GM21367 (cell line): Measurements from ENCODE around the gene FGF14.

Experiments
- ATAC-seq: cut with Tn5 transposase; IDR thresholded peaks from one replicate; pipeline ENCODE4 v1.9.1; 2021; ENCODE audit not compliant: unreplicated experiment

FGF14 gene

GRCh38 chr13:102000764-102001163 is 401.1 kb downstream of the FGF14 start:
- ATAC-seq: no peak

GRCh38 chr13:101998129-101998528 is 403.7 kb downstream of the FGF14 start:
- ATAC-seq: no peak

DNA sequence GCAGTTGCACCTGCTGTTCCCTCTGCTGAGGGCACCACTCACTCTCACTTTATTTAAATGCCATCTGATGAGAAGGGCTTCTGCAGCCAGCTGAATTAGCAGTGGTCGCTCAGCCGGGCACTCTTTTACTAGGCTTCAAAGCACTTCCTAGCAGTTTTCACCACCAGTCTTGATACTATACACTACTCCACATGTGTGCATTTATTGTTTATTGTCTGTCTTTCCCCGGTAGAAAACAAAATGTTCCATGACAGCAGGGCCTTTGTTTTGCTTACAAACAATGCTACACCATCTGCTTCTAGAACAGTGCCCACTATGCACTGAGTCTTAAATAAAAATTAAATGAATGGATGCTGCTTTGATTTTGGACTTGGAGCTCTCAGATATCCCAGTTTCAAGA is 404.9 kb downstream of the FGF14 start:
- no peak for ATAC-seq

DNA sequence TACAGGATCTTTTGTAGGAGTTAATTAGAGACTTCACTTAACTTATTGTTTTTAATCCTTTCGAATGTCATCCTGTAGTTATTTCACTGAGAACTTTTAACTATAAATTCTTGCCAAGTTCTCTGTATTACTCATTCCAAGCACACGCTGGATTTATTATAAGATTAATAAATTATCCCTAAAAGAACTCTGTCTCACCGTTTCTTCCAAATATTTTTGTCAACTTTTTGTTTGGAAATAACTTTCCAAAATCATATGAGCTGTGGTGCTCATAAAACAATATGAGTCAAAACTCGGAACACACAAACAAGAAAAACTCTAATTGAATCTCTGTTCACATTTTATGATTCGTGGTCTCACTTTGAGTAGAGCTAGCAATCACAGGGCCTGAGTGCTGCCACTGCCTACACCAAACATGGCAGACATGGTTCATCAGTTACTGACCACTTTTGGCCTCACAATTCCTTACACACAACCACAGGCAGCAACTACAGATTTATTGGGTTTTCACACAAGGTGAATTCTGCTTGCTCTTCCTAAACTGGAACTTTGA is 412.0 kb downstream of the FGF14 start:
- ATAC-seq: no peak

DNA sequence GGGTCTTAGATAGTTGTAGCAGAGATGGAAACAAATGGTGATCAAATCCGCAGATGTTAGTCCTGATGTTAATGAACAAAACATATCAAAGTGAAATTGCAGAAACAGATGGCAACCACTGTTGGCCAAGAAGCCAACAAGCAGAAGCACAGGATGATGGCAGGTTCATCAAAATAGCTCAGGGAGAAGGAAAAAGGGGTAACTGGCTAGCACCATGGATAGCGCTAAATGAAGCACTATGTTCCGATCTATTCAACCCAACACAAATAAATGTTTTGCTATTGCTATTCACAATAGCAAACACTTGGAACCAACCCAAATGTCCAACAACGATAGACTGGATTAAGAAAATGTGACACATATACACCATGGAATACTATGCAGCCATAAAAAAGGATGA is 413.7 kb downstream of the FGF14 start:
- ATAC-seq: no peak

DNA sequence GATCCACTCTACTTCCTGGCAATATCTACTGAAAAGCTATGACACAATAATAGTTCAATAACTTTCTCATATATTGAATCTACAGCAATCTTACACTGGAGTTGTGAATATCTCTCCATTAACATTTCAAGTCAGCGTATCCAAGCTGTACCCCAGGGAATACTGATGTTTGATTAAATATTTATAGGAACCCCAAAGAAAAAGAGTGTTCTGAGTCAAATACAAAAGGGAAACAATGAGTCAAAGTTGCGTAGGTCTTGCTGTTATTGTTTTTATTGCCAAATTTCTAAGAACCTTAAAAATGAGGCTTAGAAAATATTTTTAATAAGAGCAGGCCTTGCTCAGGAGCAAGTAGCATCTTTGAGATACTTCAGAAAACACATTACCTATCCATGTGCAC is 415.5 kb downstream of the FGF14 start:
- no peak for ATAC-seq

DNA sequence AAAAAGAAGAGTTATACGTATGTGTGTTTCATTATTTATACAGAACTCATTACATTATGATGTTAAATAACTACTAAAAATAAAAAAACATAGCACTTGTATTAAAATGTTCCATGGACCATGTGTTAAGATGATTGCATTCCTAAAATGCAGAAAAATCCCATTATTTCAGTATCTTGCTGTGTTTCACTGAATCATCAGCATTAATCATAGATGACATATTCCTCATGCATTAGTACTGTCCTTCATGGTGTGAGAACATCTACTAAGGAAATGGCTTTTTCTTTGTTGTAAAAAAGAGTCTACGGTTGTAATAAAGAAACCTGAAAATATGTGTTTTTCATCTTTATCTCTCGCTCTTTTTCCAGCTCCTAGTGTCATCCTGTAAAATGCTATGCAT is 416.5 kb downstream of the FGF14 start:
- no peak for ATAC-seq

GRCh38 chr13:101982903-101983302 is 418.9 kb downstream of the FGF14 start:
- no peak for ATAC-seq

GRCh38 chr13:101979825-101980224 is 422.0 kb downstream of the FGF14 start:
- ATAC-seq: no peak

GRCh38 chr13:101978552-101979315 is 423.1 kb downstream of the FGF14 start:
- no peak for ATAC-seq

DNA sequence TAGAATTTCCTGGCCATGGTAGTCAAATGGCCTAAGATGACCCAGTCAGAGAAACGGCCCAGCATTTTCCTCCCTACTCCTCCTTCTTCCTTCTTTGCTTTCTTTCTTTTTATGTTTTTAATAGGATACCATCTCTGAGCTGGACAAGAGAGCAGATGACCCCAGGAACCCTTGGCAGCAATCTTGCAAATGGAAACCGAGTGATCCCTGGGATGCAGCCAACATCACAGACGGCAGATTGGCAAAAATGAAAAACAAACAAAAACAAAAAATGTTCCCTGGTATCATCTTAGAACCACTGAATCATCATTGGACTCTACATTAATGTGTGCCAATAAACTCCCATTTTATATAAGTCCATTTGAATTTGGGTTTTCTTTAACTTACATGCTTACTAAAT is 424.4 kb downstream of the FGF14 start:
- no peak for ATAC-seq

DNA sequence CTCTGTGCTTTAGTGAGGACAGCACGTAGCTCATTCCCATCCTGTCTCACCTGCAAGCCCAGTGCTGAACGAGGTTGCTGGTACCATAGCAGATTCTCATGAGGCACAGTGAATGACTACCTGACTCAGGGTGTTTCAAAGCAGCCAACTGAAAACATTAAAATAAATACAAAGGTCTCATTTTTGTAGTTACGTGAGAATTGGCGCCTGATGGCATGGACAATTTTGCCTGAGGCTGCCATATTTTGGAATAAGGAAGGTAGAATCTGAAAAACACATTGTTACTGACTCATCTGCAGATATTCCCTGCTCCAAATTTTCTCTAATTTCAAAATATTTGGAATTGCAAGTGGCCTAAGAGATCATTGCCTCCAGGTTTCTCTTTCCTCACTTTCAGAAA is 429.7 kb downstream of the FGF14 start:
- no peak for ATAC-seq

DNA sequence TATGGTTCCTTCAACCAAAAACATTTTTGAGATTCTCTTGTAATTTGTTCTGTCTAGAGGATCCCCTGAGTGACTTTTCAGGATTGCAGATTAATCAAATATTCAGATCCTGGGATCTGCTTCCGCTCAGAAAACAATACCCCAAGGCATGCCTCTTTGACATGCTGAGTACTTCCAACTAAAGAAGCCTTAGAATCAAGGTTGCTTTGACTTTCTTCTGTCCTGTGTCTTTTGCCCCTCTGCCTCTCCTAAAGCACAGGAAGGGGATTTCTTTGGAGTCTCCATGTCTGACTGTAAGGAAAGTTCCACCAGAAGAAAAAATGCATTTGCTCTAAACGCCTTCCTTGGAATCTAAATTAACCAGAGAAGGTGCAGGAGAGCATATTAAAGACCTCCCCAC is 431.5 kb downstream of the FGF14 start:
- ATAC-seq: no peak

DNA sequence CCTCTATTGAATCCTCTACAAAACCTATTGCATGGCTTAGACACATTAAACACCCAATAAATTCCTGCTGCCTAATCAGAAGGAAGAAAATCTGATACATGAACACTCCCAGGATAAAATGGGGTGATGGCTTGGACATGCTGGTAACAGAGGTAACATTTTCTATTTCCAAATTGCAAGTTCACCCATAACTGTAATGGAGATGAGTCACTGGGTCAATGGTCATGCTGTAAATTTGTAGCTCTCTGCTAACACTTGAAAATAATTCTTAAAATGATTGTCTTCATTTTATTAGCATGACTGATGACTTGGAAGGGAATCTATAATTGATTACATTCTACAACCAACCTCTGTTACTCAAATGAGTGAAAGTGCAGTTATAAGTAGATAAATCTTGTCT is 434.1 kb downstream of the FGF14 start:
- no peak for ATAC-seq

DNA sequence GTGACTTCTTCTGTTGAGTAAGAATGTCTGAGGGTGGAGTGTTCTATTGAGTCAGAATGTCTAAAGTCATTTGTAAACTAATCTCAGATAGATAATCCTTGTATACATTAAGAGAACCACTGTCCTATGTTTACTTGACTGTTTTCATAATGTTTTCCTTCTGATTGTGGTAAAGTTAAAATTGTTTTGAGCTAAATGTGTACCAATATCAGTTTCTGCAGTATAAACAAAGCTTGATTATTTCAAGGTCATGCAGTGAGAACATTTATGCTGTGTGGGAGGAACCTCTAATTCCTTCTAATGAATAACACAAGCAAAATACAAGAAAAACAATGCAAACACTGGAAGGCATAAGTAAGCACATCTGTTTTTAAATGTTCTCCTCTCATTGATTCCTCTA is 434.6 kb downstream of the FGF14 start:
- no peak for ATAC-seq

DNA sequence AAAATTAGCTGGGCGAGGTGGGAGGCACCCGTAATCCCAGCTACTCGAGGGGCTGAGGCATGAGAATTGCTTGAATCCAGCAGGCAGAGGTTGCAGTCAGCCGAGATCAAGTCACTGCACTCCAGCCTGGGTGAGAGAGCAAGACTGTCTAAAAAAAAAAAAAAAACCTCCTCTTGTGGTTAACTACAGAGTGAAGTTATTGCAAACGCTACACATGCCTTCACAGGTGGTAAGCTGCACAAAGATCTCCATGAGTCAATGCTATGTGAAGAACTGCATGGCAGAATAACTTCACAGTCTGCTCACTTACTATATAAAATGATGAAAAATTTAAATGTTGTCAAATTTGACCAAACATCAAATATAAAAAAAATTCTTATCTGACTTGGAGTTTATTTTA is 436.8 kb downstream of the FGF14 start:
- no peak for ATAC-seq

DNA sequence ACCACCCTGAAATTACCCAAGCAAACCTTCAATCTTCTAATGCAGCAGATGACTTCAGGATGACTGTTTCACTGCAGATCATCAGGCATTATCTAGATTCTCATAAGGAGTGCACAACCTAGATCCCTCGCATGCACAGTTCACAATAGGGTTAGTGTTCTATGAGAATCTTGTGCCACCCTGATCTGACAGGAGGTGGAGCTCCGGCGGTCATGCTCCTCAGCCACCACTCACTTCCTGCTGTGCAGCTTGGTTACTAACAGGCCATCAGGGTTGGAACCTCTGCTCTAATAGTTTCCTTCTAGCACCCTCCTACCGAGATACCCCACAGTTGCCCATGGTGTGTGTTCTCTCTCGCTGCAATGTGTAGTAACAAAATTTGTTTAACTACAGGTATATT is 442.8 kb downstream of the FGF14 start:
- ATAC-seq: no peak

GRCh38 chr13:101955764-101956163 is 446.1 kb downstream of the FGF14 start:
- no peak for ATAC-seq

DNA sequence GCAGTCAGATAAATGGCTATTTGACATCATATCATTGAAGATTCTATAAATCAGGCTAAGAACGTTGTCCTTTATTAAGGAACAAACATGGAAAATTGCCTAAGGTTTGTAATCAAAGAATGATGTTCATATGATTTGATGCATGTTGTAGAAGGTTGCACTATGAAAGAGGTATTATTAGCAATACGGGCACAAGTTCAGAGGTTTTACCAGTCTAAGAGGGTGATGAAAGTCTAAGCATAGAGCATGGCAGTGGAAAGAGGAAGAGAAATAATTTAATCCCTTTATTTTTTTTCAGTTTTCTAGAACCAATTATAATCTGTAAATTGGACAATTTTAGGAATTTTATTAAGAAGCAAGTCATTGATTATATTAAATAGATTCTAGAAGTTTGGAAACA is 450.7 kb downstream of the FGF14 start:
- no peak for ATAC-seq

DNA sequence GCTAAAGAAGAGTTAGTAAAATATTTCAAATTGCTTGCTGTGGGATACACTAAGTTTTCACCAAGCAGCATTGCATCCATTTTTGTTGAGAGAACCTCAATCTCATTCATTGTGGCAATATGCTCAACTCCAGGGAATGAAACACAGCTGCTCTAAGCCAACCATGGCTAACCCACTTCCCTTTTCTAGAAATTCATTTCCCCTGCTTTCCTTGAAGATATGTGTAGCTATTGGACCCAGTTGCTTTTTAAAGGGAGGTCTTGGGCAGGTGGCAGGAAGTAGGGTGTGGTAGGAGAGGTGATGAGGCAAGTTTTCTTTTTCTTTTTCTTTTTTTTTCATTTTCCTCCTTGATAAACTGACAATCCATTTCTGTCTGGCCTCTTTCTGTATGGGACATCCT is 452.2 kb downstream of the FGF14 start:
- no peak for ATAC-seq

DNA sequence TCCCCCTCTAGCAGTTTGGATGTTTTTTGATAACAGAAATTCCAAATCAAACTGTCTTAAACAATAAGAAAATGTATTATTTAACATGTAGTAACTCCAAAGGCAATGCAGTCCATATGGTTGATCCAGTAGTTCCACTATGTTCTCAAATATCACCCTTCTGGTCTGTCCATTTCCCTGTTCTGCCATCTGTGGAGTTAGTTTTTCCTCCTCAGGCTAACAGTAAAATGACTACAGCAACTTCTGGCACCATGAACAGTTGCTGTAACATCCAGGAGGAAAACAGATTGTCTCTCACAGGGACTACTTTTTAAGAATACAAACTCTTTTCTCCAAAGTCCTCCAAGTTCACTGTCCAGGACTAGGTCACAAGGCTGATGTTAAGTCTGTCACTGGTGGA is 455.4 kb downstream of the FGF14 start:
- no peak for ATAC-seq

DNA sequence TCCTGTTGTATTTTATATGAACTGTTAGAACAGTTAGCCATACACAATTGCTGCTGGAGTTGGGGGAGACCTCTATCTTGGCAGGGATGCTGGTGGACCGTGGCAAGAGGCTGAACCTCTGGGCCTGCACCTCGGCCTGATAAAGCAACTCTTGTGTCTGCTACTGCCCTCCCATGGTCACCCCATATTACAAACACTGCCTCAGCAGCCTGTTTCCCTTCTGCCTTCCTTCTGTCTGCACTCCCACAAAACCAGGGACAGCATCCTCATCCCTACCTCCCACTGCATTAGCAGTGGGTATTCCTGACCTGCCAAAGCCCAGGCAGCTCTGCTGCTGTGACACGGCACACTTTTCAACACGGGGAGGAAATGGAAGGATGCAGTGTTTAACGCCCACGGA is 456.4 kb downstream of the FGF14 start:
- ATAC-seq: no peak

DNA sequence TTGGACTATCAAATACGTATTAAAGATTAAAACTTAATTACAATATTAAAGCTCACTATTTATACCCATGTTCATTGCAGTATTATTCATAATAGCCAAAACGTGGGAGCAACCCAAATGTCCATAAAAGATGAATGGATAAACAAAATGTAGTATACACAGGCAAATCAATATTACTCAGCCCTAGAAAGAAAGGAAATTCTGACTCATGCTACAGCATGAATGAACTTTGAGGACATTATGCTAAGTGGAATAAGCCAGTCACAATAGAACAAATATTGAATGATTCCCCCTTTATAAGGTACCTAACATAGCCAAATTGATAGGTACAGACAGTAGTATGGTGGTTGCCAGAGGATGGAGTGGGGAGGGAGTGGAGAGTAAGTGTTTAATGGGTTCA is 457.3 kb downstream of the FGF14 start:
- no peak for ATAC-seq
